Activated CD4-positive, CD25-positive, alpha-beta regulatory T cell treated with anti-CD3 and anti-CD28 coated beads, Interleukin-2, amount 50 U/mL, for 24 hours (primary cell): ENCODE measurements around the gene CYP1B1.
A peak's percentile ranks its signal among the peaks of the same experiment; 100 is the strongest.
"Not testable (repeated sequence)": the region's sequence is repeated elsewhere in the genome, so short reads cannot be mapped to it uniquely, and the experiment has no call there.

ENCODE experiments used
- ATAC-seq, 2 donors: fragments of 150-1000 bp; cut with Tn5 transposase; one replicate each; pipeline ENCODE4 v1.10.0; 2021; ENCODE audit warnings: mild to moderate bottlenecking in 1 of 2, moderate library complexity in 1 of 2

Gene CYP1B1

GRCh38 chr2:38075507-38076151 is at the start of gene CYP1B1:
CYP1B1 (minus strand) TSS chr2:38076151; CDS start chr2:38075388, 763 bp downstream.
- ATAC-seq, result no peak

- ATAC-seq, result no peak
These were observed 49.1 kb upstream of the CYP1B1 start for GRCh38 chr2:38125007-38125406.

GRCh38 chr2:38123911-38124310 is 48.0 kb upstream of the CYP1B1 start:
- no peak for ATAC-seq

- ATAC-seq, result no peak
These were observed 46.4 kb upstream of the CYP1B1 start for GRCh38 chr2:38122344-38122743.

- no peak for ATAC-seq
These were observed 45.5 kb upstream of the CYP1B1 start for GRCh38 chr2:38121481-38121880.

GRCh38 chr2:38120829-38121228 is 44.9 kb upstream of the CYP1B1 start:
- no peak for ATAC-seq

- no peak for ATAC-seq
These were observed 44.3 kb upstream of the CYP1B1 start for GRCh38 chr2:38120264-38120592.

GRCh38 chr2:38116762-38117161 is 40.8 kb upstream of the CYP1B1 start:
- ATAC-seq, result no peak

GRCh38 chr2:38115216-38116032 is 39.5 kb upstream of the CYP1B1 start:
- ATAC-seq, result peak; percentile 30 to 55

GRCh38 chr2:38113981-38114708 is 38.2 kb upstream of the CYP1B1 start:
- ATAC-seq, result no peak

- ATAC-seq, result no peak
These were observed 37.1 kb upstream of the CYP1B1 start for GRCh38 chr2:38113051-38113450.

GRCh38 chr2:38111350-38111749 is 35.4 kb upstream of the CYP1B1 start:
- not testable (repeated sequence) for ATAC-seq

GRCh38 chr2:38109732-38110181 is 33.8 kb upstream of the CYP1B1 start:
- no peak for ATAC-seq

GRCh38 chr2:38108907-38109731 is 33.2 kb upstream of the CYP1B1 start:
- no peak for ATAC-seq

GRCh38 chr2:38107738-38108410 is 31.9 kb upstream of the CYP1B1 start:
- no peak for ATAC-seq

- ATAC-seq, result no peak
These were observed 30.6 kb upstream of the CYP1B1 start for GRCh38 chr2:38106405-38107094.

GRCh38 chr2:38105922-38106321 is 30.0 kb upstream of the CYP1B1 start:
- ATAC-seq, result no peak

GRCh38 chr2:38104598-38104997 is 28.6 kb upstream of the CYP1B1 start:
- no peak for ATAC-seq

GRCh38 chr2:38100328-38100727 is 24.4 kb upstream of the CYP1B1 start:
- no peak for ATAC-seq

- no peak for ATAC-seq
These were observed 23.4 kb upstream of the CYP1B1 start for GRCh38 chr2:38099099-38100028.
